Stimulated activated naive CD4-positive, alpha-beta T cell treated with Interleukin-2 at 50 U/mL for 16 hours (primary cell): Measurements from ENCODE around the gene KRTAP10-5.
"Not testable (repeated sequence)": the region's sequence is repeated elsewhere in the genome, so short reads cannot be mapped to it uniquely, and the experiment has no call there.

Experiments used
- DNase-seq: peaks from one replicate; lab custom pipeline; 2025; lab: John Stamatoyannopoulos, UW

KRTAP10-5 gene, protein sequence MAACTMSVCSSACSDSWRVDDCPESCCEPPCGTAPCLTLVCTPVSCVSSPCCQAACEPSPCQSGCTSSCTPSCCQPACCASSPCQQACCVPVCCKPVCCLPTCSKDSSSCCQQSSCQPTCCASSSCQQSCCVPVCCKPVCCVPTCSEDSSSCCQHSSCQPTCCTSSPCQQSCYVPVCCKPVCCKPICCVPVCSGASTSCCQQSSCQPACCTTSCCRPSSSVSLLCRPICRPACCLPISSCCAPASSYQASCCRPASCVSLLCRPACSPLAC

DNA sequence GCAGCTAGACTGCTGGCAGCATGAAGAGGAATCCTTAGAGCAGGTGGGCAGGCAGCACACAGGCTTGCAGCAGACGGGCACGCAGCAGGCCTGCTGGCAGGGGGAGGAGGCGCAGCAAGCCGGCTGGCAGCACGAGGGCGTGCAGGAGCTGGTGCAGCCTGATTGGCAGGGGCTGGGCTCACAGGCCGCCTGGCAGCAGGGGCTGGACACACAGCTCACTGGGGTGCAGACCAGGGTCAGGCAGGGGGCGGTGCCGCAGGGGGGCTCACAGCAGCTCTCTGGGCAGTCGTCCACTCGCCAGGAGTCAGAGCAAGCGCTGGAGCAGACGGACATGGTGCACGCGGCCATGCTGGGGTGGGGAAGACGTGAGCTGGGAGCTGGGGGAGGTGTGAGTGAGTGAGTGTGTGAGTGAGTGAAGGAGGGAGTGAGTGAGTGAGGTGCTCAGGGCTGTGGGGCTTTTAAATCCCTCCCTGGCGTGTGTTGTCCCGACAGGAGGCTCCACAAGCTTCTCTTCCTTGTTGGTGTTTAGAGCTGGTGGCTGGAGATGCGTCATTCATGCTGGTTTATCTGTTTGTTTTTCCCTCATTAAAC lies at the start of gene KRTAP10-5:
TSS of gene KRTAP10-5 (minus strand) at position 374 of the 591 bp plus-strand sequence. CDS start at position 348, 26 bp downstream.
- not testable (repeated sequence) for DNase-seq

GRCh38 chr21:44628707-44629391 lies 48.4 kb upstream of the KRTAP10-5 start:
- no peak for DNase-seq

DNA sequence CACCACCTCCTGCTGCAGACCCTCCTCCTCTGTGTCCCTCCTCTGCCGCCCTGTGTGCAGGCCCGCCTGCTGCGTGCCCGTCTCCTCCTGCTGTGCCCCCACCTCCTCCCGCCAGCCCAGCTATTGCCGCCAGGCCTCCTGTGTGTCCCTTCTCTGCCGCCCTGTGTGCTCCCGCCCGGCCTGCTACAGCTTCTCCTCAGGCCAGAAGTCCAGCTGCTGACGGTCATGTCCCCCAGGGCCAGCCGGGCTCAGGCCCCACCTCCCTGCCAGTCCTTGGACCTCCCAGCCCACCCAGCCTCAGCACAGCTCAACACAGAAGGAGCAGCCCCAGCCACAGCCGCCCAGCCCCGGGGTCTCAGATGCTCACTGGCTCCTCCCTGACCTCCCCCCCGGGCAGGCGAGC lies 47.4 kb upstream of the KRTAP10-5 start:
- DNase-seq: not testable (repeated sequence)

DNA sequence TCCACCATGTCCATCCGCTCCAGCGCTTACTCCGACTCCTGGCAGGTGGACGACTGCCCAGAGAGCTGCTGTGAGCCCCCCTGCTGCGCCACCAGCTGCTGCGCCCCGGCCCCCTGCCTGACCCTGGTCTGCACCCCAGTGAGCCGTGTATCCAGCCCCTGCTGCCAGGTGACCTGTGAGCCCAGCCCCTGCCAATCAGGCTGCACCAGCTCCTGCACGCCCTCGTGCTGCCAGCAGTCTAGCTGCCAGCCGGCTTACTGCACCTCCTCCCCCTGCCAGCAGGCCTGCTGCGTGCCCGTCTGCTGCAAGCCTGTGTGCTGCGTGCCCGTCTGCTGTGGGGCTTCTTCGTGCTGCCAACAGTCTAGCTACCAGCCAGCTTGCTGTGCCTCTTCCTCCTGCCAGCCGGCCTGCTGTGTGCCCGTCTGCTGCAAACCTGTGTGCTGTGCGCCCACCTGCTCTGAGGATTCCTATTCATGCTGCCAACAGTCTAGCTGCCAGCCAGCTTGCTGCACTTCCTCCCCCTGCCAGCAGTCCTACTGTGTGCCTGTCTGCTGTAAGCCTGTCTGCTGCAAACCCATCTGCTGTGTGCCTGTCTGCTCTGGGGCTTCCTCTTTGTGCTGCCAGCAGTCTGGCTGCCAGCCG lies 46.9 kb upstream of the KRTAP10-5 start:
- not testable (repeated sequence) for DNase-seq

GRCh38 chr21:44626673-44627143 lies 46.3 kb upstream of the KRTAP10-5 start, which contains the start of gene KRTAP10-9:
Gene KRTAP10-9 (plus strand): TSS chr21:44627093. CDS start chr21:44627172, 79 bp downstream.
- no peak for DNase-seq

DNA sequence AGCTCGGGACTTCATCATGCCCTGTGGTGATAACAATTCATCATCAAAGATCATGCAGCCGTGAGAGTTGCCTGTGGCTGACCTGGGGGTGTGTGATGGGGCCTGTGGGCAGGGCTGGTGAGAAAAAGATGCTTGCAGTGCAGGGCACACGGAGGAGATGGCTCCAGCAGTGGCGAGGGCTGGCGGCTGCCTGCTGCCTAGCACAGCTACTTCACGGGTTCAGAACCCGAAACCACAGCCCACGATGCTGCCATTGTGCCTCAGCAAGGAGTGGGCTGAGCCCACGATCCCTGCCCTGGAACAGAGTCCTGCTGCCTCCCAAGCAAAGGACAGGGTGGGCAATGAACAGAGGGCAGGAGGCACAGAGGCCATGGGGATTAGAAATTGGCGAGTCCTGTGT lies 45.9 kb upstream of the KRTAP10-5 start:
- DNase-seq: no peak

DNA sequence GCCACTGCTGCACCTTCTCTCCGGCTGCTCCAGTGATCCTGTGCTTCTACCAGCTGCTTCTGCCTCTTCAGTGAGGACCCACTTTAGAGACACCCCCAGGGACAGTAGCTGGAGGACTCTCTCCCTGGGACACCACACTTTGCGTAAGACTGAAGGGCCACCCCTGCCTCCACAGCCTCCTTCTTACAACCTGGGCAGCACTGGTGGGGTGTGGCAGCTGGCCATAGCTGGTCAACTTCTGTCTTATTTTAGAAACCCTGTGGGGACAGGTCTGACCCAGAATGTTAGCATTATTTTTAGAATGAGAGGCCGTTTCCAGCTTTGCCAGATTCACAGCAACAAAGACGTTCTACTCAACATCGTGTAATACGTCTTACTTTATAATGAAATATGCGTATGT lies 45.4 kb upstream of the KRTAP10-5 start:
- DNase-seq: no peak

DNA sequence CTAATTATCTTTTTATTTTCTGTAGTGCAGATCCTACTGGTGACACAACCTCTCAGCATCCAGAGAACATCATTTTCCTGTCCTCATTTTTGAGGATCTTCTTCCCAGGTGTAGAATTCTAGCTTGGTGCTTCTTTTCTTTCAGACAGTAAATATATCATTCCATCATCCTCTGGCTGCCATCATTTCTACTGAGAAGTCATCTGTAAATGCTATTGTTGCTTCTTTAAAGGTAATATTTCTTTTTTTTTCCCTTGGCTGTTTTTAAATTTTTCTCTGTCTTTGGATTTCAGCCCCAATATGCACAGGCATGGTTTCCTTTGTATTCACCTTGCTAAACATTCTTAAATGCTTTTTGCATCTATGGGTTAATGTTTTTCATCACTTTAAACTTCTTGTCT lies 43.2 kb upstream of the KRTAP10-5 start:
- no peak for DNase-seq

DNA sequence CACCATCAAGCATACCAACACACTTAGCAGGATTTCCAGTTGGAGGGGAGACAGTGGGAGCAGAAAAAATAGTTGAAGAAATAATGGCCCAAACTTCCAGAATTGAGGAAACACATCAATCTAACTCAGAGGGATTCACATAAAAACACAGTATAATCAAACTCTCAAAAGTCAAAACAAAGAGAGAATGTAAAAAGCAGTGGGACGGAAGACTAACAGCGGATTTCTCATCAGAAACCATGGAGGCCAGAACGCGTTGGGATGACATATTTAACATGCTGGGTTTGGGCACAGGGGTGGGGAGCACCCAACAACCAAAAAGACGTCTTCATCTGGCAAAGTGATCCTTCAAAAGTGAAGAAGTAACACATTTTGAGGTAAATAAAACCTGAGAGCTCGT lies 39.5 kb upstream of the KRTAP10-5 start:
- no peak for DNase-seq

- peak; percentile 55 for DNase-seq
Measured at GRCh38 chr21:44618909-44619308, 38.5 kb upstream of the KRTAP10-5 start.

DNA sequence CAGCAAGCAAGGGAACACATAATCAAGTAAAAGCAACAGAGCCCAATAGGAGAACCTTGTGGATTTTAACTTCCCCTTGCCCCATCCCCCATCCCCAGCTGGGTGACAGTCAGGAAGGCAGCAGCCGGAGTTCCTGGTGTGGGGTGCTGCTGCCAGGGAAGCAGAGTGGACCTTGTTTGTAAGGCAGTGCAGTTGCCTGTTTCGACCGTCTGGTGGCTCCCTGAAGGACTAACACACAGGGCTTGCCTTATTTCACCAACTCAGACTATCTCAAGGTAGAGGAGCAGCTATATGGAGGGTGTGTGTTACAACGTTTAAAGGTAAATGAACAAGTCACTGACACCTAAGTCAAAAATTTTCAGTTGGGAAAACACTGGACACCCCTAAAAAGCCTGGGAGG lies 38.1 kb upstream of the KRTAP10-5 start:
- DNase-seq: no peak

GRCh38 chr21:44617071-44617501 lies 36.7 kb upstream of the KRTAP10-5 start:
- DNase-seq: no peak

- no peak for DNase-seq
Measured at GRCh38 chr21:44616591-44616926, 36.2 kb upstream of the KRTAP10-5 start.

DNA sequence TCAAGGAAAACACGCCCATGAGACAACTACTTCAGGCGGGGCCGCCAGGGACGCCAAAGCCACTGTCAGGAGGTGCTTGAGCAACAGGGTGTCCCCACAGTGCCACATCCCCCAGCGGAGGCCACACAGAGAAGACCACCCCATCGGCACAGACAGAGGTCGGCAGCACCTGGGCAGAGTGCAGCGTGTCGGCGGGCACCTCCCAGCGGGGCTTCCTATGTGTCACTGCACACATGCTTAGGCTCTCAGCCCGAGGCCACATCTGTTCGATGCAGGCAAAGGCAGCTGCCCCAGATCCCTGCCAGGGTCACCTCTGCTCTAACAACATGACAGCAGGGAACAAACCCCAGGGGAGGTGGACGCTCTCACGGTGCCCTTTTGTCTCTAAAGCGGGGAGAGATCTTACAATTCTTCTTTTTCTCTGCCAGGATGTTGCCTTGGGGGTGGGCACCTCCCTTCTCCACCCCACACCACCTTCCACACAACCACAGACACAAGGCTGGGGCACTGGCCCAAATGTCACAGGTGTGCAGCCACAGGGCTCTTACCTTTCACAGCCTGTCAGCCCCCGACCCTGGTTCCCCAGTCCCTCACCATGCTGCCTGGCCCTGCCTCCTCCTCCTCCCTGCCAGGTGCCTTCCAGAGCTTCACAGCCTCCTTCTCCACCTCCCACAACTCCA lies 35.6 kb upstream of the KRTAP10-5 start:
- DNase-seq: no peak

DNA sequence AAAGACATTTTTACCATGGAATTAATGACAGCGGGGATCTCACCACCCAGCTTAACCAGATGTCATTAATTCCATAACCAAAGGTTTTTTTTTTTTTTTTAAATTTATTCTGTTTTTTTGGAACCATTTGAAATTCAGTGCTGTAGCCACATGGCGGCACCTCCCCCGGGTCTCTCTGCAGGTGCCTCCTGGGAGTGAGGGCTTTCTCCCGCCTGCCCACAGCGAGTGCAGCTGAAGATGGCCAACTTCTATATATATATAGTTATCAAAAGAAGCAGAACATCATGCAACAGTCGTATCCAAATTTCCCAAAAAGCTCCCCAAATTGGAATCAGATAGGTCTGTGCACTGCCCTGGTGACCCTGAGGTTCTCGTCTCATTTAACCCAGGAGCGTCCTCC lies 35.1 kb upstream of the KRTAP10-5 start:
- DNase-seq: no peak

GRCh38 chr21:44614961-44615391 lies 34.6 kb upstream of the KRTAP10-5 start:
- DNase-seq: no peak

- DNase-seq: no peak
Measured at GRCh38 chr21:44614161-44614631, 33.8 kb upstream of the KRTAP10-5 start.

DNA sequence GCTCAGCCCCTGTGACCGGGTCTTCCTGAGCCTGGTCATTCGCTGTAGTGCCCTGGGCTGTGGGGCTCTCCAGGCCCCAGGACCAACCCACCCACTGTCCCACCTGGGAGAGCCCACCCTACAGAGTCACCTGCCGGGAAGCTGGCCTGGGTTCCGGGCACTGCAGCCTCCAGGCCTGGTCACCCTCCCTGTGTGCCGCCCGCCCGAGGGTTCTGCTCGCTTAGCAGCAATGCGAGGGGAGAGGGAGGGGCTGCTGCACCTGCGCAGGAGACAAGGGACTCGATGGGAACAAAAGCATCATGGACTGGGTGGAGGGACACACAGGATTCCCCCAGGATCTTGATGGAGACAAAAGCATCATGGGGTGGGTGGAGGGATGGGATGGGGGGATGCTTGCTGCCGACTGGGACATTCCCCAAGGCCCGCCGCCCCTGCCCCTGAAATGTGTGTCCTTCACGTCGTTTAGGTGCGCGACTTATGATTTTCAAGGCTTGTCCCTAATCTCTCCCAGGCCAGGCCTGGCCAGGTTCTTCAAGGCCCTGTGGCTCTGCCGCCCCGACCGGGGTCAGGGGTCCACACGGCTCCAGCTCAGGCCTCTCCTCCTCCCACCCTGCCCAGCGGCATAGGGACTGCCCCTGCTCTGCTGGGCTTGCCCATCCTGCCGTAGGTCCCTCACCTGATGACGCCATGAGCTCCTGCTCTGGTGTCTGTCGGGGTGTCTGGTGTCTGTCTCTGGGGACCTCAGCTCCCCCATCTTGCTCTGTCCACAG lies 33.2 kb upstream of the KRTAP10-5 start:
- DNase-seq: no peak

- DNase-seq: no peak
Measured at GRCh38 chr21:44612669-44613229, 32.3 kb upstream of the KRTAP10-5 start.

DNA sequence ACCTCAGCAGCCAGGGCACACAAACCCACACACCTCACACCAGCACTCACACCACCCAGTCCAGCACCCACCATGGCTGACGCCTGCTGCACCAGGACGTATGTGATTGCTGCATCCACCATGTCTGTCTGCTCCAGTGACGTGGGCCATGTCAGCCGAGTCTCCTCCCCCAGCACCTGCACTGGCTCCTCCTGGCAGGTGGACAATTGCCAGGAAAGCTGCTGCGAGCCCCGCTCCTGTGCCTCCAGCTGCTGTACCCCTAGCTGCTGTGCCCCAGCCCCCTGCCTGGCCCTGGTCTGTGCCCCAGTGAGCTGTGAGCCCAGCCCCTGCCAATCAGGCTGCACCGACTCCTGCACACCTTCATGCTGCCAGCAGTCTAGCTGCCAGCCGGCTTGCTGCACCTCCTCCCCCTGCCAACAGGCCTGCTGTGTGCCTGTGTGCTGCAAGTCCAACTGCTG lies 31.7 kb upstream of the KRTAP10-5 start, which contains the start of gene KRTAP10-8:
TSS of gene KRTAP10-8 (plus strand) at position 51 of the 458 bp plus-strand sequence. CDS start at position 73, 22 bp downstream.
- DNase-seq: no peak
